IMR-90 (cell line): ENCODE data around the gene ZNF3.

Source experiments
- BHLHE40 ChIP-seq: fragments of 150-350 bp; IDR thresholded peaks from 2 replicates; pipeline ENCODE4 v1.6.1; 2016; ENCODE audit warnings: mild to moderate bottlenecking, low read depth, low read length
- CEBPB ChIP-seq: IDR thresholded peaks from 2 replicates; pipeline ENCODE4 v1.6.1; 2012; ENCODE audit warnings: low read depth, low read length, improper control_type of control experiment
- MAFK ChIP-seq: IDR thresholded peaks from 2 replicates; pipeline ENCODE4 v1.6.1; 2012; ENCODE audit warnings: low read depth, low read length, improper control_type of control experiment
- POLR2A ChIP-seq: IDR thresholded peaks from 2 replicates; pipeline ENCODE4 v1.6.1; 2012; ENCODE audit warnings: mild to moderate bottlenecking, low read depth, low read length
- RAD21 ChIP-seq: IDR thresholded peaks from 2 replicates; pipeline ENCODE4 v1.6.1; 2012; ENCODE audit warnings: low read length, improper control_type of control experiment
- TF ChIP-seq, protein P1 (sequence below): conservative IDR thresholded peaks from 2 replicates; pipeline ENCODE4 v1.5.1; 2012; ENCODE audit warnings: mild to moderate bottlenecking, low read depth, low read length, improper control_type of control experiment

DNA sequence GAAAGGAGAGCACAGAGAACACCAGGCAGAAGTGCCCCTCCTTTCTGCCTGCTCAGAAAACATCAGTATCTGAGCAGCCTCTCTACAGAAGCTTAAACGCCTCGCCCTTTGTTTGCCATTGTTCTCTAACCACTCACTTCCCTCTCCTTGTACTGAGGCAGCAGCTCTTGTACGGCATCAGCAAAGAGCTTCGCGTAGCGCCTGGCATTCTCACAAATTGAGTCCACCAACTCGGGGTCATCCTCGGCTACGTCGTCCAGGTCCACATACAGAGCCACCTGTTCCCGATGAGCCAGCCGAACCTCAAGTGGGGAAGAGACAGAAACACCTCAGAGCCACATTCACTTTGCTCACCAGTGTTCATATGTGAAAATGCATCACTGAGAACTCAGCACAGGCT lies 17.9 kb upstream of the ZNF3 start:
- TF ChIP-seq RAD21 (no peak), POLR2A (no peak), BHLHE40 (no peak), MAFK (no peak), CEBPB (no peak)
- TF ChIP-seq, protein P1, sequence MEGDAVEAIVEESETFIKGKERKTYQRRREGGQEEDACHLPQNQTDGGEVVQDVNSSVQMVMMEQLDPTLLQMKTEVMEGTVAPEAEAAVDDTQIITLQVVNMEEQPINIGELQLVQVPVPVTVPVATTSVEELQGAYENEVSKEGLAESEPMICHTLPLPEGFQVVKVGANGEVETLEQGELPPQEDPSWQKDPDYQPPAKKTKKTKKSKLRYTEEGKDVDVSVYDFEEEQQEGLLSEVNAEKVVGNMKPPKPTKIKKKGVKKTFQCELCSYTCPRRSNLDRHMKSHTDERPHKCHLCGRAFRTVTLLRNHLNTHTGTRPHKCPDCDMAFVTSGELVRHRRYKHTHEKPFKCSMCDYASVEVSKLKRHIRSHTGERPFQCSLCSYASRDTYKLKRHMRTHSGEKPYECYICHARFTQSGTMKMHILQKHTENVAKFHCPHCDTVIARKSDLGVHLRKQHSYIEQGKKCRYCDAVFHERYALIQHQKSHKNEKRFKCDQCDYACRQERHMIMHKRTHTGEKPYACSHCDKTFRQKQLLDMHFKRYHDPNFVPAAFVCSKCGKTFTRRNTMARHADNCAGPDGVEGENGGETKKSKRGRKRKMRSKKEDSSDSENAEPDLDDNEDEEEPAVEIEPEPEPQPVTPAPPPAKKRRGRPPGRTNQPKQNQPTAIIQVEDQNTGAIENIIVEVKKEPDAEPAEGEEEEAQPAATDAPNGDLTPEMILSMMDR = no peak
